Measurements from ENCODE around the gene SLC51A. TPM values are rescaled to one million over a fixed set of nuclear protein-coding genes. Genes with fewer than 3 reads are reported as not detected.

The SLC51A gene
- total and polyA plus RNA-seq, 2 of the 8 experiments (the other 6 are each of a cell fraction or from before 2014, with no cell fraction given), result 6.3 to 9.8 TPM

DNA sequence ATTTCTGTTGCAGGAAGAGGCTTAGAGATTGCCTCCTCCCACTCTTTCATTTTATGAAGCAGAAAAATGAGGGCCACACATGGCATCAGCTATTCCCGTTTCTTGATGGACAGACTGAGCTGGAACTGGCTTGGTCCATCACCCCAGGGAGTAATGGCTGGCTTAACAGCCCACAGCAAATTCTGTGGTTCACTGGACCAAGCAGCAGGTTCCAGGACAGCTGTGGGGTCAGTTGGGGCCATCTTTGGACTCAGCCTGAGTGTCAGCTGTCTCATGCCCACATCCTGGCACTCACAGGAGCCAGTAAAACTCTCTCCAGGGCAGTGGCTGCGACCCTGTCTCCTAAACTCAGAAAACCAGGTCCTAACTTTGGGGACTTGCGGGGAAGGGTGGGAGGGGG lies 41.7 kb upstream of the SLC51A start (continued):
- TF ChIP-seq, protein P1, sequence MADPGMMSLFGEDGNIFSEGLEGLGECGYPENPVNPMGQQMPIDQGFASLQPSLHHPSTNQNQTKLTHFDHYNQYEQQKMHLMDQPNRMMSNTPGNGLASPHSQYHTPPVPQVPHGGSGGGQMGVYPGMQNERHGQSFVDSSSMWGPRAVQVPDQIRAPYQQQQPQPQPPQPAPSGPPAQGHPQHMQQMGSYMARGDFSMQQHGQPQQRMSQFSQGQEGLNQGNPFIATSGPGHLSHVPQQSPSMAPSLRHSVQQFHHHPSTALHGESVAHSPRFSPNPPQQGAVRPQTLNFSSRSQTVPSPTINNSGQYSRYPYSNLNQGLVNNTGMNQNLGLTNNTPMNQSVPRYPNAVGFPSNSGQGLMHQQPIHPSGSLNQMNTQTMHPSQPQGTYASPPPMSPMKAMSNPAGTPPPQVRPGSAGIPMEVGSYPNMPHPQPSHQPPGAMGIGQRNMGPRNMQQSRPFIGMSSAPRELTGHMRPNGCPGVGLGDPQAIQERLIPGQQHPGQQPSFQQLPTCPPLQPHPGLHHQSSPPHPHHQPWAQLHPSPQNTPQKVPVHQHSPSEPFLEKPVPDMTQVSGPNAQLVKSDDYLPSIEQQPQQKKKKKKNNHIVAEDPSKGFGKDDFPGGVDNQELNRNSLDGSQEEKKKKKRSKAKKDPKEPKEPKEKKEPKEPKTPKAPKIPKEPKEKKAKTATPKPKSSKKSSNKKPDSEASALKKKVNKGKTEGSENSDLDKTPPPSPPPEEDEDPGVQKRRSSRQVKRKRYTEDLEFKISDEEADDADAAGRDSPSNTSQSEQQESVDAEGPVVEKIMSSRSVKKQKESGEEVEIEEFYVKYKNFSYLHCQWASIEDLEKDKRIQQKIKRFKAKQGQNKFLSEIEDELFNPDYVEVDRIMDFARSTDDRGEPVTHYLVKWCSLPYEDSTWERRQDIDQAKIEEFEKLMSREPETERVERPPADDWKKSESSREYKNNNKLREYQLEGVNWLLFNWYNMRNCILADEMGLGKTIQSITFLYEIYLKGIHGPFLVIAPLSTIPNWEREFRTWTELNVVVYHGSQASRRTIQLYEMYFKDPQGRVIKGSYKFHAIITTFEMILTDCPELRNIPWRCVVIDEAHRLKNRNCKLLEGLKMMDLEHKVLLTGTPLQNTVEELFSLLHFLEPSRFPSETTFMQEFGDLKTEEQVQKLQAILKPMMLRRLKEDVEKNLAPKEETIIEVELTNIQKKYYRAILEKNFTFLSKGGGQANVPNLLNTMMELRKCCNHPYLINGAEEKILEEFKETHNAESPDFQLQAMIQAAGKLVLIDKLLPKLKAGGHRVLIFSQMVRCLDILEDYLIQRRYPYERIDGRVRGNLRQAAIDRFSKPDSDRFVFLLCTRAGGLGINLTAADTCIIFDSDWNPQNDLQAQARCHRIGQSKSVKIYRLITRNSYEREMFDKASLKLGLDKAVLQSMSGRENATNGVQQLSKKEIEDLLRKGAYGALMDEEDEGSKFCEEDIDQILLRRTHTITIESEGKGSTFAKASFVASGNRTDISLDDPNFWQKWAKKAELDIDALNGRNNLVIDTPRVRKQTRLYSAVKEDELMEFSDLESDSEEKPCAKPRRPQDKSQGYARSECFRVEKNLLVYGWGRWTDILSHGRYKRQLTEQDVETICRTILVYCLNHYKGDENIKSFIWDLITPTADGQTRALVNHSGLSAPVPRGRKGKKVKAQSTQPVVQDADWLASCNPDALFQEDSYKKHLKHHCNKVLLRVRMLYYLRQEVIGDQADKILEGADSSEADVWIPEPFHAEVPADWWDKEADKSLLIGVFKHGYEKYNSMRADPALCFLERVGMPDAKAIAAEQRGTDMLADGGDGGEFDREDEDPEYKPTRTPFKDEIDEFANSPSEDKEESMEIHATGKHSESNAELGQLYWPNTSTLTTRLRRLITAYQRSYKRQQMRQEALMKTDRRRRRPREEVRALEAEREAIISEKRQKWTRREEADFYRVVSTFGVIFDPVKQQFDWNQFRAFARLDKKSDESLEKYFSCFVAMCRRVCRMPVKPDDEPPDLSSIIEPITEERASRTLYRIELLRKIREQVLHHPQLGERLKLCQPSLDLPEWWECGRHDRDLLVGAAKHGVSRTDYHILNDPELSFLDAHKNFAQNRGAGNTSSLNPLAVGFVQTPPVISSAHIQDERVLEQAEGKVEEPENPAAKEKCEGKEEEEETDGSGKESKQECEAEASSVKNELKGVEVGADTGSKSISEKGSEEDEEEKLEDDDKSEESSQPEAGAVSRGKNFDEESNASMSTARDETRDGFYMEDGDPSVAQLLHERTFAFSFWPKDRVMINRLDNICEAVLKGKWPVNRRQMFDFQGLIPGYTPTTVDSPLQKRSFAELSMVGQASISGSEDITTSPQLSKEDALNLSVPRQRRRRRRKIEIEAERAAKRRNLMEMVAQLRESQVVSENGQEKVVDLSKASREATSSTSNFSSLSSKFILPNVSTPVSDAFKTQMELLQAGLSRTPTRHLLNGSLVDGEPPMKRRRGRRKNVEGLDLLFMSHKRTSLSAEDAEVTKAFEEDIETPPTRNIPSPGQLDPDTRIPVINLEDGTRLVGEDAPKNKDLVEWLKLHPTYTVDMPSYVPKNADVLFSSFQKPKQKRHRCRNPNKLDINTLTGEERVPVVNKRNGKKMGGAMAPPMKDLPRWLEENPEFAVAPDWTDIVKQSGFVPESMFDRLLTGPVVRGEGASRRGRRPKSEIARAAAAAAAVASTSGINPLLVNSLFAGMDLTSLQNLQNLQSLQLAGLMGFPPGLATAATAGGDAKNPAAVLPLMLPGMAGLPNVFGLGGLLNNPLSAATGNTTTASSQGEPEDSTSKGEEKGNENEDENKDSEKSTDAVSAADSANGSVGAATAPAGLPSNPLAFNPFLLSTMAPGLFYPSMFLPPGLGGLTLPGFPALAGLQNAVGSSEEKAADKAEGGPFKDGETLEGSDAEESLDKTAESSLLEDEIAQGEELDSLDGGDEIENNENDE (IDR thresholded peaks at IDR 0.05; ENCODE audit: insufficient replicate concordance, low read length), result no peak
- no peak for TF ChIP-seq KDM5A (IDR thresholded peaks at IDR 0.05; ENCODE audit: low read length)
- TF ChIP-seq, protein P2, sequence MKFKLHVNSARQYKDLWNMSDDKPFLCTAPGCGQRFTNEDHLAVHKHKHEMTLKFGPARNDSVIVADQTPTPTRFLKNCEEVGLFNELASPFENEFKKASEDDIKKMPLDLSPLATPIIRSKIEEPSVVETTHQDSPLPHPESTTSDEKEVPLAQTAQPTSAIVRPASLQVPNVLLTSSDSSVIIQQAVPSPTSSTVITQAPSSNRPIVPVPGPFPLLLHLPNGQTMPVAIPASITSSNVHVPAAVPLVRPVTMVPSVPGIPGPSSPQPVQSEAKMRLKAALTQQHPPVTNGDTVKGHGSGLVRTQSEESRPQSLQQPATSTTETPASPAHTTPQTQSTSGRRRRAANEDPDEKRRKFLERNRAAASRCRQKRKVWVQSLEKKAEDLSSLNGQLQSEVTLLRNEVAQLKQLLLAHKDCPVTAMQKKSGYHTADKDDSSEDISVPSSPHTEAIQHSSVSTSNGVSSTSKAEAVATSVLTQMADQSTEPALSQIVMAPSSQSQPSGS (IDR thresholded peaks at IDR 0.05; ENCODE audit: low read length), result no peak
- TF ChIP-seq SIX5 (IDR thresholded peaks at IDR 0.05; ENCODE audit: low read depth, low read length), result no peak
